Measurements from ENCODE around the gene FKBP3.
"Not testable (repeated sequence)": the region's sequence is repeated elsewhere in the genome, so short reads cannot be mapped to it uniquely, and the experiment has no call there.

FKBP3 gene

GRCh38 chr14:45134051-45134958 is at the start of gene FKBP3:
FKBP3 (minus strand) TSS chr14:45134481; CDS start chr14:45134456, 25 bp downstream.
- in situ Hi-C loops (cut with MboI; ENCODE audit: low sequenced_read_pairs) = no loop called here

- in situ Hi-C loops (cut with MboI; ENCODE audit: low sequenced_read_pairs) = no loop called here
Measured at GRCh38 chr14:45181806-45182205, 47.5 kb upstream of the FKBP3 start.

GRCh38 chr14:45181329-45181728 is 47.0 kb upstream of the FKBP3 start:
- in situ Hi-C loops (cut with MboI; ENCODE audit: low sequenced_read_pairs) = no loop called here

GRCh38 chr14:45177076-45177475 is 42.8 kb upstream of the FKBP3 start:
- in situ Hi-C loops (cut with MboI; ENCODE audit: low sequenced_read_pairs) = no loop called here

- in situ Hi-C loops (cut with MboI; ENCODE audit: low sequenced_read_pairs) = no loop called here
Measured at GRCh38 chr14:45169906-45170305, 35.6 kb upstream of the FKBP3 start.

GRCh38 chr14:45156067-45156466 is 21.8 kb upstream of the FKBP3 start:
- in situ Hi-C loops (cut with MboI; ENCODE audit: low sequenced_read_pairs) = no loop called here

GRCh38 chr14:45150386-45150890 is 16.2 kb upstream of the FKBP3 start:
- in situ Hi-C loops (cut with MboI; ENCODE audit: low sequenced_read_pairs) = no loop called here

- in situ Hi-C loops (cut with MboI; ENCODE audit: low sequenced_read_pairs) = no loop called here
Measured at GRCh38 chr14:45149602-45150001, 15.3 kb upstream of the FKBP3 start.

GRCh38 chr14:45145214-45145613 is 10.9 kb upstream of the FKBP3 start:
- in situ Hi-C loops (cut with MboI; ENCODE audit: low sequenced_read_pairs) = no loop called here

- in situ Hi-C loops (cut with MboI; ENCODE audit: low sequenced_read_pairs) = no loop called here
Measured at GRCh38 chr14:45144658-45145057, 10.4 kb upstream of the FKBP3 start.

- in situ Hi-C loops (cut with MboI; ENCODE audit: low sequenced_read_pairs) = not testable (repeated sequence)
Measured at GRCh38 chr14:45142083-45142482, 7.8 kb upstream of the FKBP3 start.

GRCh38 chr14:45140661-45141187 is 6.4 kb upstream of the FKBP3 start:
- in situ Hi-C loops (cut with MboI; ENCODE audit: low sequenced_read_pairs) = no loop called here

- in situ Hi-C loops (cut with MboI; ENCODE audit: low sequenced_read_pairs) = no loop called here
Measured at GRCh38 chr14:45136399-45136798, 2.1 kb upstream of the FKBP3 start.

- in situ Hi-C loops (cut with MboI; ENCODE audit: low sequenced_read_pairs) = no loop called here
Measured at GRCh38 chr14:45135659-45136395, 1.5 kb upstream of the FKBP3 start, which contains the start of gene FANCM. FANCM (plus strand) TSS chr14:45135930; CDS start chr14:45136032, 102 bp downstream.

GRCh38 chr14:45135156-45135555 is 875 bp upstream of the FKBP3 start:
- in situ Hi-C loops (cut with MboI; ENCODE audit: low sequenced_read_pairs) = no loop called here

GRCh38 chr14:45133683-45134050 is 614 bp downstream of the FKBP3 start:
- in situ Hi-C loops (cut with MboI; ENCODE audit: low sequenced_read_pairs) = no loop called here

GRCh38 chr14:45128963-45129629 is 5.2 kb downstream of the FKBP3 start:
- in situ Hi-C loops (cut with MboI; ENCODE audit: low sequenced_read_pairs) = no loop called here

GRCh38 chr14:45125754-45126153 is 8.5 kb downstream of the FKBP3 start:
- in situ Hi-C loops (cut with MboI; ENCODE audit: low sequenced_read_pairs) = no loop called here

- in situ Hi-C loops (cut with MboI; ENCODE audit: low sequenced_read_pairs) = no loop called here
Measured at GRCh38 chr14:45123271-45123670, 11.0 kb downstream of the FKBP3 start.

- in situ Hi-C loops (cut with MboI; ENCODE audit: low sequenced_read_pairs) = no loop called here
Measured at GRCh38 chr14:45120096-45120495, 14.2 kb downstream of the FKBP3 start.

GRCh38 chr14:45118594-45118993 is 15.7 kb downstream of the FKBP3 start:
- in situ Hi-C loops (cut with MboI; ENCODE audit: low sequenced_read_pairs) = no loop called here
